Muscle of back (tissue), 13 donors: Measurements from ENCODE around the gene DBX2. TPM values are rescaled to one million over a fixed set of nuclear protein-coding genes. Genes with fewer than 3 reads are reported as not detected.
A peak's percentile ranks its signal among the peaks of the same experiment; 100 is the strongest.
"Not testable (repeated sequence)": the region's sequence is repeated elsewhere in the genome, so short reads cannot be mapped to it uniquely, and the experiment has no call there.

ENCODE experiments used
- DNase-seq, 3 donors: peaks; one replicate each; pipeline versions ENCODE4 v3.0.0 to v3.0.0-alpha.2; 2013
- long read RNA-seq, 9 donors: transcript quantifications; one replicate each; lab custom pipeline, GENCODE V29; 2026
- polyA plus RNA-seq, 10 donors: library from polyadenylated mRNA; unstranded; fragments of 120-200 nt; gene quantifications; one replicate each; pipeline ENCODE4 v1.2.1, GENCODE V29; 2013; ENCODE audit not compliant: insufficient read length in 10 of 10

The DBX2 gene
- polyA plus RNA-seq, result under 1 TPM in 9 of 10 donors, not detected in 1; 0.11 to 0.42 (median 0.17) TPM
- long read RNA-seq, donor 1, result 0 reads
- long read RNA-seq, donor 2, result 0 reads
- long read RNA-seq, donor 3, result 0 reads
- long read RNA-seq, donor 4, result 0 reads
- long read RNA-seq, donor 5, result 0 reads
- long read RNA-seq, donor 6, partial matches to known transcripts, result 0 of 1 reads
- long read RNA-seq, donor 6, other reads (novel, unspliced or antisense), result 0 of 1 reads
- long read RNA-seq, donor 7, result 0 reads
- long read RNA-seq, donor 8, result 0 reads
- long read RNA-seq, donor 9, result 0 reads

- DNase-seq, result peak in 1 of 3 donors; percentile 66
These were observed at the start of gene DBX2 for GRCh38 chr12:45050751-45051571. Gene DBX2, minus strand, starts transcription at chr12:45051099. Its CDS starts 172 bp downstream, at chr12:45050927.

GRCh38 chr12:45098766-45099165, 47.9 kb upstream of the DBX2 start:
- peak in 1 of 3 donors; percentile 33 for DNase-seq

GRCh38 chr12:45095417-45095816, 44.5 kb upstream of the DBX2 start:
- not testable (repeated sequence) for DNase-seq

GRCh38 chr12:45093051-45093450, 42.2 kb upstream of the DBX2 start:
- peak in 1 of 3 donors; percentile 60 for DNase-seq

GRCh38 chr12:45089411-45090075, 38.6 kb upstream of the DBX2 start:
- DNase-seq, result peak in 2 of 3 donors; percentile 23 to 62

GRCh38 chr12:45088608-45089007, 37.7 kb upstream of the DBX2 start:
- peak in 1 of 3 donors; percentile 46 for DNase-seq

GRCh38 chr12:45084248-45084647, 33.3 kb upstream of the DBX2 start:
- not testable (repeated sequence) for DNase-seq

- DNase-seq, result peak; percentile 17 to 84 (median 52)
These were observed 26.4 kb upstream of the DBX2 start for GRCh38 chr12:45077251-45077650.

GRCh38 chr12:45076417-45077026, 25.6 kb upstream of the DBX2 start:
- DNase-seq, result peak in 1 of 3 donors; percentile 50

GRCh38 chr12:45075587-45076282, 24.8 kb upstream of the DBX2 start:
- DNase-seq, result peak in 1 of 3 donors; percentile 25

- DNase-seq, result no peak
These were observed 14.3 kb upstream of the DBX2 start for GRCh38 chr12:45065125-45065626.

GRCh38 chr12:45060976-45061375, 10.1 kb upstream of the DBX2 start:
- no peak for DNase-seq

- peak in 1 of 3 donors; percentile 45 for DNase-seq
These were observed 750 bp upstream of the DBX2 start for GRCh38 chr12:45051572-45052125.

- DNase-seq, result peak in 2 of 3 donors; percentile 21 to 56
These were observed 768 bp downstream of the DBX2 start for GRCh38 chr12:45049912-45050750.

GRCh38 chr12:45042599-45042998, 8.3 kb downstream of the DBX2 start:
- no peak for DNase-seq

- DNase-seq, result no peak
These were observed 9.9 kb downstream of the DBX2 start for GRCh38 chr12:45040977-45041376.

GRCh38 chr12:45039757-45040156, 11.1 kb downstream of the DBX2 start:
- no peak for DNase-seq

GRCh38 chr12:45034861-45035265, 16.0 kb downstream of the DBX2 start:
- peak in 1 of 3 donors; percentile 11 for DNase-seq

GRCh38 chr12:45017916-45018315, 33.0 kb downstream of the DBX2 start:
- no peak for DNase-seq

- DNase-seq, result no peak
These were observed 36.5 kb downstream of the DBX2 start for GRCh38 chr12:45014396-45014795.
